Neural progenitor cell (in vitro differentiated cells): ENCODE data around the gene BEGAIN. TPM values are rescaled to one million over a fixed set of nuclear protein-coding genes. Genes with fewer than 3 reads are reported as not detected.

ENCODE experiments used
- DNase-seq: peaks from one replicate; pipeline ENCODE4 v3.0.0-alpha.2; 2016; ENCODE audit warnings: low spot score
- H2AFZ ChIP-seq: fragments of 200-600 bp; sonication (generic); replicated peaks from 2 replicates; pipeline ENCODE4 v1.6.1; 2016; ENCODE audit warnings: antibody characterized with exemption
- H3F3A ChIP-seq: fragments of 200-600 bp; sonication (generic); 2 replicates; pipeline ENCODE4 v1.6.1; 2016; ENCODE audit warnings: antibody characterized with exemption, low read depth
- H3K27ac ChIP-seq: fragments of 200-600 bp; sonication (generic); 2 replicates; pipeline ENCODE4 v1.5.1; 2016; ENCODE audit warnings: mild to moderate bottlenecking
- H3K27me3 ChIP-seq: fragments of 200-600 bp; sonication (generic); 2 replicates; pipeline ENCODE4 v1.6.1; 2016; ENCODE audit warnings: mild to moderate bottlenecking, moderate library complexity
- H3K36me3 ChIP-seq: fragments of 200-600 bp; sonication (generic); 2 replicates; pipeline ENCODE4 v1.5.1; 2016
- H3K4me1 ChIP-seq: fragments of 200-600 bp; sonication (generic); 2 replicates; pipeline ENCODE4 v1.6.1; 2016; ENCODE audit warnings: mixed run types
- H3K4me2 ChIP-seq: fragments of 200-600 bp; sonication (generic); 2 replicates; pipeline ENCODE4 v1.6.1; 2016
- H3K4me3 ChIP-seq: fragments of 200-600 bp; sonication (generic); 2 replicates; pipeline ENCODE4 v1.5.1; 2016
- H3K79me2 ChIP-seq: fragments of 200-600 bp; sonication (generic); 2 replicates; pipeline ENCODE4 v1.6.1; 2016; ENCODE audit warnings: low read depth
- H3K9ac ChIP-seq: fragments of 200-600 bp; sonication (generic); 2 replicates; pipeline ENCODE4 v1.6.1; 2016
- H3K9me3 ChIP-seq: fragments of 200-600 bp; sonication (generic); 2 replicates; pipeline ENCODE4 v1.5.1; 2016; ENCODE audit warnings: low read depth
- H4K20me1 ChIP-seq: fragments of 200-600 bp; sonication (generic); 2 replicates; pipeline ENCODE4 v1.6.1; 2016; ENCODE audit warnings: low read depth
- H3K27ac Mint-ChIP-seq: 3 replicates; pipeline ENCODE4 v1.8.0; 2021; ENCODE audit warnings: mixed read lengths
- H3K27me3 Mint-ChIP-seq: 2 replicates; pipeline ENCODE4 v1.8.0; 2022; ENCODE audit warnings: low read depth, mild to moderate bottlenecking, inconsistent platforms, moderate library complexity, mixed read lengths; ENCODE audit not compliant: insufficient read depth
- H3K36me3 Mint-ChIP-seq: 3 replicates; pipeline ENCODE4 v1.8.0; 2021; ENCODE audit warnings: mixed read lengths
- H3K4me1 Mint-ChIP-seq: 3 replicates; pipeline ENCODE4 v1.8.0; 2021; ENCODE audit warnings: mixed read lengths
- H3K4me3 Mint-ChIP-seq: 3 replicates; pipeline ENCODE4 v1.8.0; 2021; ENCODE audit warnings: mild to moderate bottlenecking, moderate library complexity, mixed read lengths
- H3K9me3 Mint-ChIP-seq: 3 replicates; pipeline ENCODE4 v1.8.0; 2020; ENCODE audit warnings: mixed read lengths
- EZH2 ChIP-seq: fragments of 200-600 bp; sonication (generic); IDR thresholded peaks from 2 replicates; pipeline ENCODE4 v1.6.1; 2017; ENCODE audit warnings: antibody characterized with exemption, mild to moderate bottlenecking, moderate library complexity
- EZH2phosphoT487 ChIP-seq: fragments of 200-600 bp; sonication (generic); IDR thresholded peaks from 2 replicates; pipeline ENCODE4 v1.6.1; 2017; ENCODE audit warnings: antibody characterized with exemption
- total RNA-seq: library from RNA; depleted of rRNA; stranded (reverse); fragments of >200 nt; gene quantifications from 2 replicates; pipeline ENCODE4 v1.2.3, GENCODE V29; 2015; ENCODE audit warnings: low replicate concordance
- TF ChIP-seq, protein P1 (sequence below): fragments of 200-600 bp; sonication (generic); IDR thresholded peaks from 2 replicates; pipeline ENCODE4 v1.5.1; 2017; ENCODE audit warnings: antibody characterized with exemption, mild to moderate bottlenecking

Gene BEGAIN
- total RNA-seq, 1 donor from 2014 or later, result 4.0 TPM

DNA sequence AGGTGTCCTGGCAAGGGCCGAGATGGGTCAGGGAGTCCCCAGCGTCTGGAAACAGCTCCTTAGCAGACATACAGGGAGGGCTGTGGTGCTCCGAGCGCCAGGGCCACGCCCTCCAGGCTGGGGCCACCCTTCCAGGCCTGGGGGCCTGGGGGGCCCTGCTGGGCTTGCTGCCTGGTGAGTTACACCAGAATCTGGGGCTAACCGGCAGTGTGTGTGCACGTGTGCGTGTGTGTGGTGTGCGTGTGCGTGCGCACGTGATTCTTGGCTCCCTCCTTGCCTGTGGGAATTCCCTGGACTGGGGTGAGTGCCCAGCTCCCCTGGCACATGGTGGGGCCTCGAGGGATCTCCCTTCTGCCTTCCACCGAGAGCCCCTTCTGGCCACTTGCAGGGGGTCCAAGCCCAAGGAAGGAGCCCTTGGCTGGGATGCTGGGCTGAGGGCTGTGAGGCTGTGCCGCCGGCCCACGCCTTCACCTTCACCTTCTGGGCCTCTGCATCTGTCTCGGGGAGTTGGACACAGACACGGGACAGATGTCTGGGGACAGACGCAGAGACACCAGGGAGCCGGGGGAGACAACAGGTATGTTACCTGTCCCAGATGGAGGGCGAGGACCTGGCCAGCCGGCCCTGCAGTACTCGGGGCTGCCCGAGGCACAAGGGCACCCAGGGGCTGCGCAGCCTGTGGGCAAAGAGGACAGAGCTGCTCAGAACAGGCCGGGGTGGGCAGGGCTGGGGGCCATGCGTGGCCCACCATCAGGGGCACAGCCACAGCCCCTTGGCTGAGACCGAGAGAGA, 37.2 kb downstream of the BEGAIN start:
- Histone ChIP-seq H3K4me1 (peaks cover 9% of the 10 kb centered on the region), H3K9ac (no peak overlapping the region), H3K4me3 (no peak overlapping the region), H4K20me1 (no peaks in the 10 kb centered on the region), H3F3A (no peaks in the 10 kb centered on the region), H3K79me2 (no peaks in the 10 kb centered on the region), H3K9me3 (no peaks in the 10 kb centered on the region), H3K27me3 (peaks cover 28% of the 10 kb centered on the region), H3K4me2 (no peak overlapping the region), H3K36me3 (no peaks in the 10 kb centered on the region), H2AFZ (no peak overlapping the region), H3K27ac (no peak overlapping the region)
- peaks cover 6% of the 10 kb centered on the region for H3K27me3 Mint-ChIP-seq
- TF ChIP-seq EZH2phosphoT487 (no peak), EZH2 (no peak)
- TF ChIP-seq, protein P1, sequence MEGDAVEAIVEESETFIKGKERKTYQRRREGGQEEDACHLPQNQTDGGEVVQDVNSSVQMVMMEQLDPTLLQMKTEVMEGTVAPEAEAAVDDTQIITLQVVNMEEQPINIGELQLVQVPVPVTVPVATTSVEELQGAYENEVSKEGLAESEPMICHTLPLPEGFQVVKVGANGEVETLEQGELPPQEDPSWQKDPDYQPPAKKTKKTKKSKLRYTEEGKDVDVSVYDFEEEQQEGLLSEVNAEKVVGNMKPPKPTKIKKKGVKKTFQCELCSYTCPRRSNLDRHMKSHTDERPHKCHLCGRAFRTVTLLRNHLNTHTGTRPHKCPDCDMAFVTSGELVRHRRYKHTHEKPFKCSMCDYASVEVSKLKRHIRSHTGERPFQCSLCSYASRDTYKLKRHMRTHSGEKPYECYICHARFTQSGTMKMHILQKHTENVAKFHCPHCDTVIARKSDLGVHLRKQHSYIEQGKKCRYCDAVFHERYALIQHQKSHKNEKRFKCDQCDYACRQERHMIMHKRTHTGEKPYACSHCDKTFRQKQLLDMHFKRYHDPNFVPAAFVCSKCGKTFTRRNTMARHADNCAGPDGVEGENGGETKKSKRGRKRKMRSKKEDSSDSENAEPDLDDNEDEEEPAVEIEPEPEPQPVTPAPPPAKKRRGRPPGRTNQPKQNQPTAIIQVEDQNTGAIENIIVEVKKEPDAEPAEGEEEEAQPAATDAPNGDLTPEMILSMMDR, result no peak
- no peaks in the 10 kb centered on the region for H3K9me3 Mint-ChIP-seq
- no peak overlapping the region for H3K4me3 Mint-ChIP-seq
- DNase-seq, result no peak
- peaks cover 7% of the 10 kb centered on the region for H3K4me1 Mint-ChIP-seq
- H3K27ac Mint-ChIP-seq, result no peak overlapping the region
- H3K36me3 Mint-ChIP-seq, result no peaks in the 10 kb centered on the region

DNA sequence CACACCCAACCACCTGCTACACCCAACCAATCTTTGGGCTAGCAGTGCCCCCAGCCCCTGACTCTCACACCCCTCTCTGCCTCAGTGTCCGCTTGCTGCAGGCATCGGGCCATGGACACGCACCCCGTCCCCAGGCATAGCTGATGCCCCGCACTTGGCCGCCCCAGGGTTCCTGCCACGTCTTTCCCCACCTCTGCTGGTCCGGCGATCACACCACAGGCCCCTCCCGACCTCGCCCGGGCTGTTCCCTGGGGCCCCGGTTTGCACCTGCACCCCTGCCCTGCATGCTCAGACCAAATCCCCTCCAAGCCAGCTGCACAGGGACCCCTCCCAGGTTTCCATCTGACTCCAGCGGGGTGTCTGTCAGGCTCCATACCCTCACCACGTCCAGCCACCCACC, 38.3 kb downstream of the BEGAIN start:
- H3K4me1 Mint-ChIP-seq, result peaks cover 4% of the 10 kb centered on the region
- Histone ChIP-seq H3K4me2 (no peak overlapping the region), H3K27ac (no peak overlapping the region), H3F3A (no peaks in the 10 kb centered on the region), H3K9ac (no peak overlapping the region), H4K20me1 (no peaks in the 10 kb centered on the region), H3K9me3 (no peaks in the 10 kb centered on the region), H3K36me3 (no peaks in the 10 kb centered on the region), H3K4me1 (peaks cover 7% of the 10 kb centered on the region), H3K4me3 (no peak overlapping the region), H3K79me2 (no peaks in the 10 kb centered on the region), H3K27me3 (peaks cover 28% of the 10 kb centered on the region), H2AFZ (no peak overlapping the region)
- peaks cover 6% of the 10 kb centered on the region for H3K27me3 Mint-ChIP-seq
- DNase-seq, result no peak
- TF ChIP-seq EZH2 (no peak), EZH2phosphoT487 (no peak)
- H3K9me3 Mint-ChIP-seq, result no peaks in the 10 kb centered on the region
- H3K36me3 Mint-ChIP-seq, result no peaks in the 10 kb centered on the region
- no peak overlapping the region for H3K4me3 Mint-ChIP-seq
- H3K27ac Mint-ChIP-seq, result peak overlapping the region; percentile 50

DNA sequence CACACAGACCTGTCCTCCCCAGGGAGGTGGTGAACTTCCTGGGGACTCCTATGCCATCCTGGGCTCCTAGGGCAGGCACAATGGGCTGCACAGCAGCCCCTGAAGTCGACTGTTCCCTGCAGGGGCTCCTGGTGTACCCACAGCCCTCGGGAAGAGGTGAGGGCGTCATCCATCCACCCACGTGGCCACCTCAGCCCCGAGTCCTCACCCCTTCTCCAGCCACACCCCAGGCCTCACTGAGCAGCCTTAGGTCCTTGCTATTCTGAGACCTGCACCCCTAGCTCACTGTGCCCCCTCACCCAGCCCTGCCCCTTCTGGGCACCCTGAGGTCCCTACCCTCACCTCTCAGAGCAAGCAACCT, 38.9 kb downstream of the BEGAIN start:
- no peak overlapping the region for H3K4me3 Mint-ChIP-seq

More for the DNA sequence above, 38.9 kb downstream of the BEGAIN start:
- H3K4me3 ChIP-seq, result no peak overlapping the region
- H3K27me3 ChIP-seq, result peaks cover 28% of the 10 kb centered on the region
- no peaks in the 10 kb centered on the region for H3F3A ChIP-seq
- no peaks in the 10 kb centered on the region for H3K9me3 ChIP-seq
- Mint-ChIP-seq H3K4me1 (peaks cover 4% of the 10 kb centered on the region), H3K27ac (no peak overlapping the region), H3K36me3 (no peaks in the 10 kb centered on the region), H3K9me3 (no peaks in the 10 kb centered on the region), H3K27me3 (peaks cover 3% of the 10 kb centered on the region)
- H3K4me1 ChIP-seq, result peaks cover 7% of the 10 kb centered on the region
- H3K36me3 ChIP-seq, result no peaks in the 10 kb centered on the region
- H4K20me1 ChIP-seq, result no peaks in the 10 kb centered on the region
- H2AFZ ChIP-seq, result no peak overlapping the region
- H3K4me2 ChIP-seq, result no peak overlapping the region
- TF ChIP-seq EZH2phosphoT487, result no peak
- no peak for TF ChIP-seq EZH2
- TF ChIP-seq, protein P1, result no peak
- H3K27ac ChIP-seq, result no peak overlapping the region
- H3K9ac ChIP-seq, result no peak overlapping the region
- H3K79me2 ChIP-seq, result no peaks in the 10 kb centered on the region
- DNase-seq, result no peak
